Superior temporal gyrus (tissue), 1 donor: ENCODE results near the gene SRGAP3.
A peak's percentile ranks its signal among the peaks of the same experiment; 100 is the strongest.

Experiments used
- DNase-seq: peaks from one replicate; pipeline ENCODE4 v3.0.0-alpha.2; 2016; ENCODE audit errors: extremely low spot score

SRGAP3 gene

GRCh38 chr3:9047452-9048346, 201.7 kb downstream of the SRGAP3 start:
- no peak for DNase-seq

- DNase-seq = peak; percentile 62
Observed at GRCh38 chr3:9045371-9045770, 204.1 kb downstream of the SRGAP3 start.

GRCh38 chr3:9043063-9043462, 206.4 kb downstream of the SRGAP3 start:
- DNase-seq = no peak

- no peak for DNase-seq
Observed at GRCh38 chr3:9041626-9042025, 207.8 kb downstream of the SRGAP3 start.

DNA sequence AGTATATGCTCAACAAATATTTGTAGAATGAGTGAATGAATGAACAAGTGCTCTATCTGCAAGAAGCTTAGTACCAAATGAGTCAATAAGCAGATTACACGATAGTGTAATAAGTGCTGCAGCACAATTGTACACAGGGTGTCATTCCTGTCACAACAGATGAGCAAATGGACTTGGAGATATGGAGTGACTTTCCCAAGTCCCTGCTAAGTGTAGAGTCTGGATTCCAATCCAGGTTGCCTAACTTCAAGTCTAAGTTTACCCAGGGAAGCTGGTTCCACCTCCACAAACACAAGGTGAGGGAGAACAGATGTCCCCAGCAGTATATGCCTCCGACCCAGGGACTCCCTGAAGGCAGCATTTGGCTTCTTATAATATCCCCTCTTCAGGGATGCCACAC, 208.4 kb downstream of the SRGAP3 start:
- no peak for DNase-seq

DNA sequence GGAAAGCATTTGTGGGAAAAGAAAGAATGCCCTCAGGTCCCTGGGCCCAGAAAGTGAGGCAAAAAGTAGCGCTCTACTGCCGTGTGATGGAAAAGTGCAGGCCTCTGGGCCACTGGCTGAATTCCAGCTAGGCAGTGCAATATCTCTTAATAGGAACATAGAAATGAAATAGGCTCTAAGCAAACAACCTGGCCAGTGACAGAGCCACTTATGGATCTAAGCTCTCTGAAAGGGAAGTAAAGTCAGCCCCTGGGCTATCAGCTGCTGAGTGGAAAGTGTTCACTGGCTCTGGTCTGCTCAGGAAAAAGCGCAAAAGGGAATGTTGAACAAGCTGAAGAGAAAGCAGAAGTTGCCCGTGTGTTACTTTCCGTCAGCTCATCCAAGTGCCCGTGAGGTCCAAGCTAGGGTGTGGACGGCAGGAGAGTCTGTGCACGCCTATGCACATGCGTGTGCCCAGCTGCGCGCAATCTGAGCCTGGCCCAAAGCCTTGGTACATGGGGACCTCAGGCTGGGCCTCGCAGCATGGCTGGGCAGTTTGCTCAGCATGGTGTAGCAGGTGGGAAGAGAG, 212.2 kb downstream of the SRGAP3 start:
- no peak for DNase-seq

GRCh38 chr3:9036404-9037131, 212.9 kb downstream of the SRGAP3 start:
- no peak for DNase-seq

GRCh38 chr3:9035961-9036360, 213.5 kb downstream of the SRGAP3 start:
- no peak for DNase-seq

- no peak for DNase-seq
Observed at GRCh38 chr3:9035473-9035872, 214.0 kb downstream of the SRGAP3 start.

DNA sequence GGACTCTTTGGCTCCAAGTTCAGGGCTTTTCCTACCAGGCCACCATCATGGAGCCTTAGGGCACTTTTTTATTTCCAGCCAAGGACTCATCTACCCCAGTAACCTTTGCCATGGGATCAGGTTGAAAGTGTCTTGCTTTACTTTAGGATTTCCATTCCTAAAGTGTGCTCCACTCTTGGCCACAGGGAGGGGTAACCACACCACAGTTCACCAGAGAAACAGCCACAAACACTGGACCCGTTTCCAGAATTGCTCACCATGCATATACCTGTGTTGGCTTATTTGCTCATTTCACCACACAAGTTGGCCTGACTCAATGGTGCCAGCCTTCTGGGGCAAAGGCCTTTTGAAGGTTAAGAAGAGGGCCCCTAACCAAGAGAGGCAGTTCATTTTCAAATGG, 215.6 kb downstream of the SRGAP3 start:
- no peak for DNase-seq

DNA sequence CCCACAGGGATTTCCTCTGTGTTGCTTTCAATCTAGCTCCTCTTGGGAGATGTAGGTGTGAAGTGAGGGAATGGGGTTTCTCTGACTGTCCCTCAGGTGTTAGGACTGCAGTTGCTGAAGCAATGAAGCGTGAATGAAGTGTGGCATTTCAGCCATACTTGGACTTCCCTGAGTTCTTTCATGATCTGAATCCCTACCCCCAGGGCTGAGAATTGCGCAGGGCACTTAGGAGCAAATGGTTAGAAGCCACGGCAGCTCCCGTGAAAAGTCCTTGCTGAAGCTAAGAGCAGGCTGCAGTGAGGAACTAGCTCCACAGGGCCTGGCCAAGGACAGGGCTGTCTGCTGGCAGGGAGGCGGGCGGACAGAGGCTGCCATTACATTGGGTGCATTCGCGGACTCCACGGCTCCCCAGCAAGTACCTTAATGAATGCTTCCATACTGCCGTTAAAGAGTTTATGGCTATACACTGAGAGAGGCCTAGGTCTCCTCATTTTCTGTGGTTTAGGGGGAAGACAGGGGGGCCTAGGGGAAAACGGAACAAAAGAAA, 217.1 kb downstream of the SRGAP3 start:
- no peak for DNase-seq

- no peak for DNase-seq
Observed at GRCh38 chr3:9030034-9030433, 219.4 kb downstream of the SRGAP3 start.

DNA sequence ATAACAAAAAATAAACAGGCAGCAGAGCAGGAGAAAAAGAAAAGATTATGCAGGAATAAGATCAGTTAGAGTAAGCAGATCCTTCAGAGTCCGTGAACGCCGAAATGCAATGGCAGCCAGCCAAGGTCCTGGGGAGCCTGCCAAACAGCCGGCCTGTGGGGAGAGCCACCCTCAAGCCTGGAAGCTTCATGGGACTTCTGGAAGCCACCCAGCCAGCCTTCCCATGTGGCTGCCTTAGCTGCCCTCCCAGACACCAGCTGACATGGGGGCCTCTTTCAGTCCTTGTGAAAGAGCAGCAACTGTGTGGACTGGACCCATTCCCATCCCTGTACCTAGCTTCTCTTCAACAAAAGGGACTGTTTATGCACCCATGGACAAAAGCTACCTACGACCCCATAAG, 221.3 kb downstream of the SRGAP3 start:
- peak; percentile 89 for DNase-seq

GRCh38 chr3:9026320-9027045, 223.0 kb downstream of the SRGAP3 start:
- peak; percentile 66 for DNase-seq

DNA sequence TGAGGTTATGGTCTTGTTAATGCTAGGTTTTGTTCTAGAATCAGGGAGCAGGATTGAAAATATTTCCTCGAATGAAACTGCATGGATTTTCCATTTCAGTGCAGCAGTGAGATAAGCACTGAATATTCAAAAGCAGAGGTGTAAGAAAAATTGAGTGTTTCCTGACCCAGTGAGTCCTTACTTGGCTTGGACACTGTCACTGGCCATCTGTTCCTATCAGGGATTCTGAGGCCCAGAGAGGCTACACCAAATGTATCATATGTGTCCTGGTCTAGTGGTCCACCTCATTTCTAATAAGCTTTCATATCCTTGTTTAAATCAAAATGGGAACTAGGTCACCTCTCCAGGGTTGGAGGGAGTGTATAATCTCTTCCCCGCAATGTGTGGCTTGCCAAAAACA, 225.1 kb downstream of the SRGAP3 start:
- no peak for DNase-seq

GRCh38 chr3:9023226-9023590, 226.2 kb downstream of the SRGAP3 start:
- DNase-seq = no peak

GRCh38 chr3:9022305-9023225, 226.9 kb downstream of the SRGAP3 start:
- DNase-seq = peak; percentile 60

- DNase-seq = peak; percentile 15
Observed at GRCh38 chr3:9021271-9022009, 228.0 kb downstream of the SRGAP3 start.

DNA sequence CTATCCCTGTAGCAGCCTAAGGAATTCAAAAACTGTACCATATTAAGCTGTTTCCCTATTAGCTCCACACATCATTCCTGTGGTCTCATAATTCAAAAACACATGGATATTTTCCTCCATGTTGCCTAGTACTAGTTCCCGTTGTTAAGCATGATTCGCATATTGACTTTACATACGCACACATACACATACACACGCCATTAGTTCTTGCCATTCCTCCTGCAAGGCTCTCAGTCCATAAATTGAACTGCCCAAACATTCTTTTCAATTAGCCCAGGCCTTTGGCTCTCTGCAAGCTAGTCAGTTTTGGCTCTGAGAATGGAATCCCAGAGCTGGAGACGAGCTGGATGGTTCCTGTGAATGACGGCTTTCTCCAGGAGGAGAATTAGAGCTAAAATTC, 229.0 kb downstream of the SRGAP3 start:
- no peak for DNase-seq
